ENCODE results near the gene SPINK14.

SPINK14 gene

GRCh38 chr5:148224117-148224742 lies 55.9 kb downstream of the SPINK14 start:
- no peak for DNase-seq (ENCODE audit: low read depth)
- no peak overlapping the region for H3K4me3 ChIP-seq (ENCODE audit: low read depth, low read length)
- no peak for TF ChIP-seq CTCF (IDR thresholded peaks at IDR 0.05; ENCODE audit: insufficient read depth, low read depth, low read length, missing control alignments)
